GM18870 (cell line): ENCODE results near the gene MRGPRF.

ENCODE experiments used
- ATAC-seq: cut with Tn5 transposase; IDR thresholded peaks from one replicate; pipeline ENCODE4 v1.9.1; 2021; ENCODE audit warnings: moderate library complexity; ENCODE audit not compliant: unreplicated experiment

MRGPRF gene

DNA sequence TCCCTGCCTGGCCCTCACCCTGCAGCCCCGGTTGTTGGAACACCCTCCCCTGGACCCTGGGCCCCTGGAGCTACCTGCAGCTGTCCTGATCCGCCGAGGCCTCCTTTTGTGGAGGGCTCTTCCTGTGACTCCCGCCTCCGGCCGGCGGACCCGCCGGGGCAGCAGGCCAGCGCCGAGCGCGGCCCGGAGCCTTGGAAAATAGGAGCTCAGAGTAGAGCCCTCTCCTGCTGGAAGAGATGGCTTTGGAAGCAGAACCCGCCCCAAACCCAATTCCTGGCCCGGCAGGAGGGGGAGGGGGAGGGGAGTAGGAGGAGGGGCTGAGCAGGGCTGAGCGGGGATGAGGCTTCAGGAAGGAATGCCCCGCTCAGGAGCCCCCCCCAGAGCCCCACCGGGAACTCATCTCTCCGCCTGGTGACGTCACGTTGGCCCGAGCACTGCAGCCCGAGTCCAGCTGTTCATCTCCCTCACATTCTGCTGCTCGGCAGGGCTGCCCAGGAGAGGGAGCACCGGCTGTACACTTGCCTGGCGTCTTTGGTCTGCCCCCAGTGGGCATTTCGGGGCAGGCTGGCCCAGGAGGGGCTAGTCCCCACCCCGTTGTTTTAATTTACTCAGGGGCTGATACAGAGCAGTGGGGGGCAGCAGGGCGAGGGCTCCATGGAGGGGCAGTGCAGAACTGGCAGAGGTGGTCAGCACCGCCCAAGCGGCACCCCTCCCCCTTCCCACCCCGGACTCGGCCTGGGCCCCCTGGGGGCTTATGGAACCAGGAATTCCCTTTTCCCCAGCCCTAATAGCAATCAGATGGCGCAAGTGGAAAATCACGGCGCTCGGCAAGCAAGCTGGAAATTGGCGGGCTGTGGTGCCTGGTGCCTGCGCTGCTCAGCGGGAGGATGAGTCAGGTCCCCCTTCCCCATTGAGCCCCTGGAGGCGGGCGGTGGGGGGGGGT is at the start of gene MRGPRF:
MRGPRF (minus strand) TSS at position 238 of the 943 bp plus-strand sequence. CDS start 3,345 bp downstream, outside the sequence.
- no peak for ATAC-seq

DNA sequence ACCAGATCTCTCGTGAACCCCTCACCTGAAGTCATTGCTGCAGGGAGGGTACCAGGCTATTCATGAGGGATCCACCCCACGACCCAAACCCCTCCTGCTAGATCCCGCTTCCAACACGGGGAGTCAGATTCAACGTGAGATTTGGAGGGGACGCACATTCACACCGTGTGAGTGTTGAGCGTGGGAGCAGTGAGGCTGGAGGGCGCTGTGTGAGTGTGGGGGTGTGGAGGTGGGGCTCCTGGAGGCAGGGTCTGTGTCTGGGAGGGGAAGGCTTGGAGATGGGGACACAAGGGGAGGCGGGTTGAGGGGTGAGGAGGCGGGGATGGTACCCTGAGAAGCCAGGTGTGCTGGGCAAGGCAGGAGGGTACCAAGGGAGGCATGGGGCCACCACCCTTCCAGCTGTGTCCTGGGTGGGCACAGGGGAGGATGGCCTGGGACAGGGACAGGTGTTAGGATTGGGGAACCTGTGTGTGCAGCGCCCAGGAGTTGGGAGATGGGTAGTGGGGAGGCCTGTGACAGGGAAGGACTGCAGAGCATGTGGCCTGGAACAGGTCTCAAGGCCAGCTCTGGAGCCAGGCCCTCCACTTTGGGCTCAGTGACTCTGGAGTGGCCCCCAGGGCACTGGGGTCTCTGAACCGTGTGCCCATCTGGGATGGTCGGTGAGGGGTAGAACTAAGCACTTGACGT is 49.3 kb upstream of the MRGPRF start:
- no peak for ATAC-seq

- ATAC-seq = no peak
Observed at GRCh38 chr11:69061713-69062053, 48.6 kb upstream of the MRGPRF start.

GRCh38 chr11:69060806-69061712 is 48.0 kb upstream of the MRGPRF start:
- no peak for ATAC-seq

DNA sequence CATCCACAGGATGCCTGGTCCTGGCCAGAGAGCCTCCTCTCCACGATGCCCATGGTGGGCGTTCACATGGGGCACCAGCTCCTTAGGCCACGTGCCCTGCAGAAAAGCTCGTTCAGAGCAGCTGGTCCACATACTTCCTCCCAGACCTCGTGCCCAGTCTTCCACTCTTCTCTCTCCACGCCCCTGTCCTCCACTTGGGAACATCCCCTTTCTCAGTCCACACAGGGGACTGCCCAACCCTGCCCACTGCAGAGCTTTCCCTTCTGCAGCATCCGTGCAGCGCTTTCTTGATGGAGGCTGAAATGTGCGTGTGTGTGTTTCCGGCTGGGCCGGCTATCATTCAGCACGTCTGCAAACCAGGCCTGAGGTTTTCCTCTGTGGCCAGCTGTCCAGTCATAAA is 46.9 kb upstream of the MRGPRF start:
- ATAC-seq = no peak

DNA sequence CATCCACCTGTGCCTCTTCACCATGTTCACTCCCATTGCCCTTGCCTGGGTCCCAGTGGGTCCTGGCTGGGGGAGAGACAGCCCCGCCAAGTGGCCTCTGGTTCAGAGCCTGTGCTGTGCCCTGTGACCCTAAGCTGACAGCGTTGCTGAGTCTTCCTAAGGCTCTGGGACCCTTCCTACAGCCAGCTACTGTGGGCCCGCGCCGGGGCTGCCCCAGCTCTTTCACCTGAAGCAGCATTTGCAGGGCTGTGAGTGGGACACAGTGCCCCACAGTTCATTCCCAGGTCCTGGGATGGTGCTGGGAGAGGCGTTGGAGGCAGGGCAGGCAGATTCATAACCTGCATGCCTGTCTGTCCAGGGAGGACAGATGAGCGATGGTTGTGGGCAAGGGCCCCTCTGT is 46.4 kb upstream of the MRGPRF start:
- no peak for ATAC-seq

DNA sequence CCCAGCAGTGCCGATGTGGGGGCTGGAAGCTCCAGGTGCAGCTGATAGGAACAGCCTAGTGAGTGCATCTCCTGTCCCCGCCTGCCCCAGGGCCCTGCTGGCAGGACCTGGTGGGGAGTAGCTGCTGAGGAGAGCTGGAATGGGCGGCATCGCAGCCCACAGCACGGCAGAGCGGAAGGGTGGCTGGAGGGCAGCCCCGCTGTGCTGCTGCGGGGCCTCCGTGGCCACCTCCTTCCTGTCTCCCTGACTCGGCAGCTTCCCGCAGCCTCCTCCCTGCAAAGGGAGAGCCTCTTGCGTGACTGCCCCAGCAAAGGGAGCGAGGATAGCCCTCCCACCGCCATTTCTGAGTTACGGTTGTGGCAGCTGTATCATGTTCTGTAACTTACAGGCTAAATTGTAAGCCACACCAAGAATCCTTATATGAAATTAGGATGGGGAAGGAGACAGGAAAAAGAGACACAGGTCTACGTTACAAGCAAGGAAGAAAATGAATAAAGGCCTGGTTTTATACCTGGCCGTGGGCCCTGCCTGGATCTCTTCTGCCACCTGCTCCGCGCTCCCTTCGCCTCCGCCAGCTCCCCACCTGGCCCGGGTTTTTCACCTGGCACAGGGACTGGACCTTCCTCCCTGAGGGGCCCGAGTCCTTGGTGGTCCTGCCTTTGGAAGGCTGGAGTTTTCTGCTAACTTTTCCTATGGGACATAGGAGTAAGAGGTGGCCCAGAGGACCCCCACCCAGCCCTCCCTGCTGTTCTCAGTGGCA is 45.6 kb upstream of the MRGPRF start:
- no peak for ATAC-seq

GRCh38 chr11:69057801-69058200 is 44.8 kb upstream of the MRGPRF start:
- ATAC-seq = no peak

GRCh38 chr11:69057236-69057635 is 44.2 kb upstream of the MRGPRF start:
- ATAC-seq = no peak

DNA sequence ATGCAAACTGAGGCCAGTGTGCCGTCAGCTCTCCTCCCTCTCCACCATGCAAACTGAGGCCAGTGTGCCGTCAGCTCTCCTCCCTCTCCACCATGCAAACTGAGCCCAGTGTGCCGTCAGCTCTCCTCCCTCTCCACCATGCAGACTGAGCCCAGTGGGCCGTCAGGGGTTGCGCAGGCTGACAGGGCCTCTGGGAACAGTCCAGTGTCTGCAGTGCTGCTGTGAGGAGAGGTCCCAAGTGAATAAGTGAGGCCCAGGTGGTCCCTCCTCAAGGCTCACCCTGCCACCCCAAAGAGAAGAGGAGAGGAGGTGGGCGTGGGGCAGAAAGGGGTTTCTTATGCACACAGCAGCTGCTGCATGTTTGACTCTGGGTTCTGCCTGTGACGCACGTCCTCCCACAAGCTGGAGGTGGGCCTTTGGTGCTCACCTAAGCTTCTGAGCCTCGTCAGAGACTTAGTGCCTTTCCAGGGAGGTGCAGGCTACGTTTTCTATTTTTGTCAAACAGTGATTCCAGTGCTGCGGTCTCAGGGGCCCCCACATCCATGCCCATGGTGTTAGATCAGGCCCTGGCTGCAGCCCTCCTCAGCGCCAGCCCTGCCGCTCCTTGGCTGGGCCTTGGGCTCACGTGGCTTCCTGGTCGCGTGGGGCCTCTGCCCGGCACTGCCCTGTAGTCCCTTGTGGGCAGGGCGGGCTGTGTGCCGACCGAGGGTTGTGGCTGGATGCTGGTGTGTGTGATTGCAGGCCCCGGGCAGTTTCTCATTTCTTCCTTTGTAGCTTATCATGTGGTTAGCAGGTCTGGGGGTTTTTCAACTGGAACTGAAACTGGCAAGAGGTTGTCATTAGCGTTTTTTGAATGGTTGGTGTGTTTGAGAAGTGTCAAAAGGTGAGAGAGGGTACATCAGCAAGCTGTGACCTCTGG is 42.8 kb upstream of the MRGPRF start:
- peak; percentile 84 for ATAC-seq

DNA sequence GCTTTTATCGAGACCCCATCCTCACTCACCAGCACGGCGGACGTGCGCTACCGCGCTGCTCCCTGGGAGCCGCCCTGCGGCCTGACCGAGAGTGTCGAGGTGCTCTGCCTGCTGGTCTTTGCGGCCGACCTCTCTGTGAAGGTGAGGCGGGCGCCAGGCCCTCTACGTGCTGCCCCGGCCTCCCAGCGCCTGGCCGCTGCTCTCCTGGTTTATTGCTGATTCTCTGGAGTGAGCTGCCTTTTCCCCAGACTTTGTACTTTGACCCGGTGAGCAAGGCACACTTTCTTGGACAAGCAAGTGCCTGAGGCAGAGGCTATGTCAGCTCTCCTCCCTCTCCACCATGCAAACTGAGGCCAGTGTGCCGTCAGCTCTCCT is 42.2 kb upstream of the MRGPRF start:
- ATAC-seq = no peak

DNA sequence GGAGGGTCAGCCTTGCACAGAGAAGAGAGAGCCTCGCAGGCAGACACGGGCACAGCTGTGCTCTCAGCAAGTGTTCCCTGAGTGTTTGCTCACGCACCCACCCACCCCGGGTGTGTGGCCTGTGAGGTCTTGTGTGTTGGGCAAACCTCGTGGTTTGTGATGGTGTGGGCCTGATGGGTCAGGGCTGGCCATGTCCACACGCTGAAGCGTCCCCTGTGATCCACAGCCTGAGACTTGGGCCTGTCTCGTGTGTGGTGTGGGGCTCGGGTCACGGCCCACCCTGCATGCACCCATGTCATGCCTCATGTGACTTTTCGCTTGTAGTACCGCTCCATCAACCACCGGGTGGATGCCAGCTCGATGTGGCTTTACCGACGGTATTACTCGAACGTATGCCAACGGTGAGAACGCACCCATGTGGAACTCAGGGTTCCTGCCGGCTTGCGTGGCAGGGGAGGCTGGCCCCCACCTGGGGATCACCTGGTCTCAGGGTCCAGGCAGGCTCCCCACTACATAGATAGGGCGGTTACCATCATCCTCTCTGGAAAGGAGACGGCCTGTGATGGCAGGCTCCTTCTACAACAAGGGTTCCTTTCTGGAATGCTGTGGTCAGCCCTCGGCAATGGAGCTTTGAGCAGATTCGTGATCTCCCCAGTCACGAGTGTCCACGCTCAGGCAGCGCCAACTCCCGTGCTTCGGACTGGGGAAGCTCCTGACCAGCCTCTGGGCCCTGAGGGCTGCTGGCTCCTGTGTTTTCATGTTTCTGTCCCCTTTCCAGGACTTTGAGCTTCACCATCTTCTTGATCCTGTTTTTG is 41.6 kb upstream of the MRGPRF start:
- ATAC-seq = no peak

DNA sequence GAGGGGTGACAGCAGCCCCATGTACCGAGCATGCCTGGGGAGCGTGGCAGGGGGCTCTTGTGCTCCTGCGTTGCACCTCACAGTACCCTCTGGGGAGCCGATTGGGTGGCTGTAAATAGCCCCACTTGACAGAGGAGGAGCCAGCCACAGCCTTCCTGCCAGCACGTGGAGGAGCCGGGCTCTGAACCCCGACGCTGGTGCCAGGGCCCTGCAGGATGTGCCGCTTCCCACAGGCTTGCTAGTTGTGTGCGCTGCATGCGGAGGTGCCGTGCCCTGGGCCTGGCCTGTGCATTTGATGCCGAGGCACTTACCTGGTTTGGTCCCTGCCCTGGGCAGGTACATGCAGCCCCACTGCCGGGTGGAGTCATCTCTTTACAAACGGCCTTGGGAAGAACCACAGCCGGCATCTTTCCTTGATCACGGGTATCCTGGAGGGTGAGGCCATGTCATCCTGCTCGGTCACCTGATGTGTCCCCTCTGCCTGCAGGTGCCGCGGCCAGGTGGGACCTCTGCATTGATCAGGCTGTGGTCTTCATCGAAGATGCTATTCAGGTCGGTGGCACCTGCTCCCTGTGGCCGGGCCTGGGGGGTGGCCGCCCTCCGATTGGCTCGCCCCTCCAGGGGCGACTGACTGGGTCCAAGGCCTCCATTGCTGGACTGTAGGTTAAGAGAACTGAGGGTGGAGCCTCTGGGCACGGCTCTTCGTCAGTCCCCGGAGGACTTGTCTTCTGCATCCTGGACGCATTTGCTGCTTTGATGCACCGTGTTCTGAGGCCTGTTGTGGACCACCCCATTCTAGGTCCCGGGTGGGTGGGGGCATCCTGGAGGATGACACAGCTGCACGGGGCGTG is 40.7 kb upstream of the MRGPRF start:
- ATAC-seq = no peak

DNA sequence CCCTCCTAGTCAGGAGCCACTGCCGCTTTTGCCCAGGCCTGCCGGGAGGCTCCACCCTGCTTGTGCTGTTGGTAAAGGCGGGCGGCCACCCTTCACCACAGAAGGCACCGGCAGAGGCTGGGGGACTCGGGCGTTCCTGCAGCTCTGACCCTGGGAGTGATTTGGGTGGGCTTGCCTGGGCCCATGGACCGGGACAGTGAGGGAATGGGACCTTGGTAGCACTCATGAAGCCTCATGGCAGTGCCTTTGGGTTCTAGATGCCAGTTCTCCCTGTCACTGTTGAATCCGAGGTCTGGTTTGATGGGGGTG is 40.1 kb upstream of the MRGPRF start:
- no peak for ATAC-seq

- no peak for ATAC-seq
Observed at GRCh38 chr11:69052343-69053168, 39.5 kb upstream of the MRGPRF start.

DNA sequence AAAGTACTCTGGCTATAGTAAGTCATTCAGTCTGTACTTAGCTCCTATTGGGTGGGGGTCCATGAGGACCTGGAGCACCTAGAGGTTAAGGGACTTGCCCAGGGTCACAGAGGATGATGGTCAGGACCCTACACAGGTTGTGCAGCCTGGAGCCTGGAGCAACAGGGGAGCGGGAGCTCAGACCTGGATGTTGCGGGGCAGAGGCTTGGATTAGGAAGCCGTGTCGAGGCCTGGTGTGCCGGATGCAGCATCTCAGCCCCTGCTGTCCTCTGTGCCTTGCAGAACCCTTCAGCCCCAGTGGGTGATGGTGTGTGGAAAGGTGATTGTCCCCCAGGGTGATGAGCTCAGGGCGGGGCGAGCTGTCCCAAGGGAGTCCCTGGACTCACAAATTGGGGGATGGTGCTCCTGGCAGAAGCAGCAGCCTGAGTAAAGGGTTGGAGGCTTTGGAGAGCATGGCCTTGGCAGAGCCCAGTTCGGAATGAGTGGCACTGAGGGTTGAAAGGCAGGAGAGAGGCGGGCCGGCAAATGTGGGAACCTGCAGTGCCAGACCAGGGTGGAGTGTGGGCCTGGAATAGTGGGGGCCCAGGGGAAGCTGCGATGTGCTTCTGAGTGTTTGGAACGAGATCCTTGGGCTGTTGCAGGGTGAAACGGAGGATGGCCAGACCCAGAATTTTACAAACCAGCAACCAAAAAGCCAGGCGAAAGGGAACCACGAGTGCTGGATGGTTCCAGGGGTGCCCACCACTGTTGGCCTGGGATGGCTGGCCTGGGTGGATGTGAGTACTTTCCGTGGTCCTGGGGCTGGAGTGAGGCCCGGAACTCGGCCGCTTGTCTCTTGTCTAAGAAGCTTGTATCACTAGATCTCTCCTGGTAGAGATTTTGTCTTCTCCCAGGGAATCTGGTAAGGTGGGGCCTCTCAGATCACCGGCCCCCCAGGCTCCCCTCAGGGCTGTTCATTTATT is 38.6 kb upstream of the MRGPRF start:
- ATAC-seq = no peak
